Bronchus fibroblast of lung (primary cell): ENCODE results near the gene ZNRF1. TPM values are rescaled to one million over a fixed set of nuclear protein-coding genes. Genes with fewer than 3 reads are reported as not detected.

Source experiments
- total RNA-seq: library from RNA; depleted of rRNA; stranded (reverse); fragments of >200 nt; gene quantifications from 2 replicates; pipeline ENCODE4 v1.2.3, GENCODE V29; 2015

ZNRF1 gene
- 23.6 and 26.6 TPM in 2 replicates for total RNA-seq

DNA sequence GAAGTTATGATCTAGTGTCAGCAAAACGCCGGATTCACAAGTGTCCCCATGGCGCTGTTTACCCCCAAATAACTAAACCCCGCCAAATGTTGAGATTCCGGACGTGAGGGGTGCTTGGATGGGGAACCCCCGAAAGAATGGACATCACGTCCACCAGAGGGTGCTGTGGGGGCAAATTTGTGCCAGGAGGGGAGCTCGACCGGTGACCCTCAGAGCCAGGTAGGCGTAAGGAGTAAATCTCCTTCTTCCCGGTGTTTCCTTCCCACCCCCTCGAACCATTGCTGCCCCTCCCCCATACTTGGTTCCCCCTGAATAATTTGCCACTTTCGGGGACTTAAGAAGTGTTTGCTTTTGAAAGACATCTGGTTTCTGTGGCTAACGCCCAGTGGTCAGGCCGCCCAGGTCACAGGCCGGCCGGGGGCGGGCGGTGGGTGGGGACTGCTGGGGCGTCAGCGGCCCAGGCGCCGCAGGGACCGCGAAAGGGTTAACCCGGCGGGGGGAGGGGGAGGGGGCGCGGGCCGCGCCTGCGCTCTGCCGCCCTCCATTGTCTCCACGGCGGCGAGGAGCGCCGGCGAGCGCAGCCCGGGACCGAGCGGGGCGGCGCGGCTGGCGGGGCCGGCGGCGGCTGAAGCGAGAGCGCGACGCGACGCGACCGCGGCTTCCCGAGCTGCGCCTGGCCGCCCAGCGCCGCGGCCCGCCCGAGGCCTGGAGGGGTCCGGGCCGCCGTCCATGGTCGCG lies at the start of gene ZNRF1:
TSS of gene ZNRF1 (plus strand) at position 544 of the 738 bp plus-strand sequence. CDS start 648 bp downstream, outside the sequence.

DNA sequence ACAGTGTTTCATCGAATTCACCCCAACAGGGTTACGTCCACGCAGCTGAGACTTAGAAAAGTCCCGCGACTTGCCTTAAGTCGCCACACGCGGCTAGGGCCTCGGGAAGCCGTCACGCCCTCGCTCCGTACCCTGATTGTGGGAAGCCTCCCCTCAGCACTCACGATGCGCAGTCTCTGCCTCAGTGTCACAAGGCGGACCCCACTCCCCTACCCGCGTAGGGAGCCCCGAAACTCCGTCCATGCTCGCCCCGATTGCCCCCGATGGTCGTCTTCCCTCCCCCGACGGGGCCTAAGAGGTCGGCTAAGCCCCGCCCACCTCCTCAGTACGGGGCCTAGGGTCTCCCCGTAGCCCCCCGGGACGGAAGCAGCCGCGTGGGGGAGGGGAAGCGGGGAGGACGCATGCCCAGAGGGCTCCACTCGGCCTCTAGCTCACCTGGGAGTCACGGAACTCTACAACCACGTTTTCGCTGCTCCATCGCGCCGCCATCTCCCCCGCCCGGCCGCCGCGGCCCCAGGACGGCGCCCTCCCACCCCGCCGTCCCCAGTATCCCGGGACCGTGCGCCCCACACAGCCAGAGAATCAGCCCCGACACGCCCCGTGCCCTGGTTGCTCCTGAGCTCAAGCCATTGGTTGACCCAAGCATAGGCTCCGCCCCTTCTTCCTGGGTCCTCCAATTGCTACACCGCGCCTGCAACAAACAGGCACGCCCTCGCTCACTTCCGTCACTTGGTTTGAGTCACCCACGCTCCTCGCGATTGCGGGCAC lies 14.1 kb upstream of the ZNRF1 start, which contains the start of gene WDR59:
TSS of gene WDR59 (minus strand) at position 595 of the 768 bp plus-strand sequence. CDS start at position 489, 106 bp downstream.

DNA sequence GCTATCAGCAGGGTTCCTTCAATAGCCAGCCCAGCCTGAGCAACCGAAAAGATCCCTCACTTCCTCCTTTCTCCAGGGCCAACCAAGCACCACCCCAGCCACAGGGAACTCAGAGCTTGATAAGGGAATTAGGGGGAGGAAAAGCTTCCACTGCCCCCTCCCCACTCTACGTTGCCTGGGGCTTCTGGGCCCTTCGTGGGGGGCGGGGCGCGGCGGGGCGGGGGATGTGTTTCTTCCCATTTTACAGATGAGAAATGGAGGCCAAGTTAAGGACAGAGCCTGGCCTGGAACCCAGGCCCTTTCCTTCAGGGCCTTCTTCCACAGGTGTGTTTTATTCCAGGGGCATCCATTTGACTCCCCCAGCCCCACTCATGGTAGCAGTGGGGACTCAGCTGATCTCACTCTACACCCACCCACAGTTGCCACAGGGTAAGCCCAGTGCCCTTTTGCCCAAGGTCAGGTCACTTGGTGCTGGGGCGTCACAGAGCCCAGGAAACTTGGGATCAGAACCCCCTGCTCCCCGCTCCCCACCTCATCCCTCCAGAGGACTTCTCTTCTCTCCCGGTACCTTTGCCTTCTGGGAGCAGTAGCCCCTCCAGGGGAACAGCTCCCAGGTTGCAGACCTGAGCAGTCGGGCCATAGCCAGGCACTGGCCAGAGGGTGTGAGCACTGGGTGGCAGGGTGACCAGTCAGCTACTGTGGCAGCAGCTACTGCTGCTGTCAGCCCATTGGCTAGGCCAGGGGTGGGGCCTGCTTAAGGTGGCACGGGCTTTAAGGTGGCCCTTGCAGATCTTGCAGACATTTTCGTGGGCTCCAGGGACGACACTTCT lies 117.5 kb downstream of the ZNRF1 start, which contains the start of gene LDHD:
TSS of gene LDHD (minus strand) at position 700 of the 830 bp plus-strand sequence. CDS start at position 640, 60 bp downstream.

DNA sequence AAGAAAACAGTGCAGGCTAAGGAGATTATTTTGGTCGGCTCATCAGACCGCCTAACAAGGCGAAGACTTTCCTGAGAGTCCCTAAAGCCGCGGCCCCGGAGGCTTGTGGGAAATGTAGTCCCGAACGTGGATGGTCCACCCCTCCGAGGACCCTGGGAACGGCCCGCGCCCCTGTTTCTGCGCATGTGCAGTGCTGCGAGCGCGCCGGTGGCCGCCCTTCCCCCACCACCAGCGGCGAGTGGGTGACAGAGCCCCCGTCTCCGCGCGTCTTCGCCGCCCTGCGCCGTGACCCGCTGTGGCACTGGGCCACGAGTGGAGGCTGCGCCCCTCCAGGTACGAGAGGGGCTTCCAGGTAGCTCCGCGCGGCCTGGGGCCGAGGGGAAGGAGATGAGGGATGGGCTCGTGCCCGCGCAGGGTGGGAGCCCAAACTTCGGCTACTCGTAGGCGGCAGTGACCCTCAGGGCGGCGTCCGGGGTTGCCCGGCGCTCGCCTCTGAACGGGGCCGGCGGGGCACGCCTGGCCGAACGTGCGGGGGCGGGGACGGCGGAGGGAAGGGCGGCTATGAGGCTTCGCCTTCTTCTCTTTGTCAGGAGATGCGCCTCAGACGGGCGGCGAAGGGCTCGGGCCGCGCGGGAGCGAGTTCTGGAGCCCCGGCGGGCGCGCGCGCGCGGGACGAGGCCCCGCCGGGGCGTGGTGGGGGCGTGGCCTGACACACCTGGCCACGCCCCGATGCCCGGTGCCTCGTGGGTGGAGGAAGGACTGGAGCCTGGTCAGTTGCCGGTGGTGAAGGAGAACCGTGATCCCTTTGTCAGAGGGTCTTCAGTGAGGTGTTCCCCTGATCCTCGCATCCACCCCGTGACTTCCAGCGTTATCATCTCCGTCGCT lies 149.7 kb downstream of the ZNRF1 start, which contains the start of gene ZFP1:
TSS of gene ZFP1 (plus strand) at position 214 of the 885 bp plus-strand sequence. CDS start 4,428 bp downstream, outside the sequence.

Other genes starting within 250 kb of the ZNRF1 start
- gene FA2H, start 224.2 kb upstream of the ZNRF1 start, total RNA-seq = not detected in 2 replicates
- 6.7 and 11.6 TPM in 2 replicates for gene WDR59, start 13.9 kb upstream of the ZNRF1 start, total RNA-seq
- gene LDHD, start 117.8 kb downstream of the ZNRF1 start, total RNA-seq = 0.34 and 0.45 TPM in 2 replicates
- 6.7 and 8.2 TPM in 2 replicates for gene ZFP1, start 149.5 kb downstream of the ZNRF1 start, total RNA-seq
- not detected in 2 replicates for gene CTRB2, start 208.1 kb downstream of the ZNRF1 start, total RNA-seq
- gene CTRB1, start 220.0 kb downstream of the ZNRF1 start, total RNA-seq = not detected in 2 replicates